22Rv1 (cell line): ENCODE data around the gene C8B.

Experiments
- CTCF ChIP-seq: fragments of 450-650 bp; IDR thresholded peaks from 2 replicates; pipeline ENCODE4 v1.5.1; 2017; ENCODE audit warnings: mild to moderate bottlenecking
- ZFX ChIP-seq: fragments of 450-650 bp; IDR thresholded peaks from 2 replicates; pipeline ENCODE4 v1.6.1; 2017; ENCODE audit warnings: antibody characterized with exemption, borderline replicate concordance

DNA sequence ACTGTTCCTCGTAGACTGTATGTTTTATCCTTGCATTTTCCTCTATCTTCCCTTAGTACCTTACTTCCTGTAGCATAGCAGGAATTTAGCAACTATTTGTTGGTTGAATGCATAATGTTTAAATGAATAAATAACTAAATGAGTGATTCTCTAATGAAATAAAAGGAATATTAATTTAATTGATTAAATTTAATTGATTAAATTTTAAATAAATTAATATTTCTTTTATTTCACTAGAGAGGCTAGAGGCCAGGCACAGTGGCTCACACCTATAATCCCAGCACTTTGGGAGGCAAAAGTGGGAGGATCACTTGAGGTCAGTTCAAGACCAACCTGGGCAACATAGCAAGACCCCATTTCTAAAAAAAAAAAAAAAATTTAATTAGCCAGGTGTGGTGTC is 25.8 kb downstream of the C8B start:
- TF ChIP-seq CTCF = no peak
- no peak for TF ChIP-seq ZFX
